Measurements from ENCODE around the gene SMYD3.

- no peak for TF ChIP-seq REST (IDR thresholded peaks at IDR 0.05; ENCODE audit: insufficient read depth in 1 of 2, low read depth in 2 of 2, low read length in 2 of 2)
- TF ChIP-seq POLR2AphosphoS5 (IDR thresholded peaks at IDR 0.05; ENCODE audit: low read depth, low read length), result no peak
Observed at GRCh38 chr1:245749053-245749452, 758.0 kb downstream of the SMYD3 start.
